Stimulated activated CD4-positive, alpha-beta T cell treated with anti-CD3 and anti-CD28 coated beads, Interleukin-1b, Interleukin-23, amount 100 ng/mL, for 4 hours (primary cell): ENCODE results near the gene PATJ.
"Not testable (repeated sequence)": the region's sequence is repeated elsewhere in the genome, so short reads cannot be mapped to it uniquely, and the experiment has no call there.

Source experiments
- DNase-seq, 2 donors: peaks; one replicate each; pipeline ENCODE4 v3.0.0-alpha.2; 2020; ENCODE audit warnings: low read depth in 2 of 2

Gene PATJ

DNA sequence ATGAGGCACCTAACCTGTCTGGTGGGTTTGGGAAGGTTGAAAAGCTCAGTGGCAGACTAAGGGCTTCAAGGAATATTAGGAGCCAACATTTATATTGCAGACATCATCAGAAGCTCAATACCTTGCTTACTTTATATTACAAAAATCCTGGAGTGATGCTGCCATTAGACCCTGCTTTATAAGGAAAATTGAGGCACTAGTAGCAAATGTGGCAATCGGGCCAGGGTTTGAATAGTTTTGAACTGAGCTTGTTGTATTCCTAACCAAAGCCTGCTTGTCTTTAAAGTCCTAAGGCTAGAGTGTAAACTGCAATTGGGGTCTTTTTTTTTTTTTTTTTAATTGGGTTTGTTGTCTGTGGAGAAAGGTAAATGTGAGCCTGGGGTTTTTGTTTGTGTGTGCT is 466.7 kb downstream of the PATJ start:
- no peak for DNase-seq

DNA sequence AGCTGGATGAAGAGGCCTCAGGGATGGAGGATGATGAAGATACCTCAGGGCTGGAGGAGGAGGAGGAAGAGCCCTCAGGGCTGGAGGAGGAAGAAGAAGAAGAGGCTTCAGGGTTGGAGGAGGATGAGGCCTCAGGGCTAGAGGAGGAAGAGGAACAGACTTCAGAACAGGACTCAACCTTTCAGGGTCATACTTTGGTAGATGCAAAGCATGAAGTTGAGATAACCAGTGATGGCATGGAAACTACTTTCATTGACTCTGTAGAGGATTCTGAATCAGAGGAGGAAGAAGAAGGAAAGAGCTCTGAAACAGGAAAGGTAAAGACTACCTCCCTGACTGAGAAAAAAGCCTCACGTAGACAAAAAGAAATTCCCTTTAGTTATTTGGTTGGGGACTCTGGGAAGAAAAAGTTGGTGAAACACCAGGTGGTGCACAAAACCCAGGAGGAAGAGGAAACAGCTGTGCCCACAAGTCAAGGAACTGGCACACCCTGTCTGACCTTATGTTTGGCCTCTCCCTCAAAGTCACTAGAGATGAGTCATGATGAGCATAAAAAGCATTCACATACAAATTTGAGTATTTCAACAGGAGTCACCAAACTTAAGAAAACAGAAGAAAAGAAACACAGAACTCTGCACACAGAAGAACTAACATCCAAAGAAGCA is 467.8 kb downstream of the PATJ start:
- DNase-seq: no peak

GRCh38 chr1:62210960-62211359 is 468.7 kb downstream of the PATJ start:
- no peak for DNase-seq

- no peak for DNase-seq
Measured at GRCh38 chr1:62212411-62212810, 470.1 kb downstream of the PATJ start.

GRCh38 chr1:62213075-62213914 is 471.0 kb downstream of the PATJ start:
- DNase-seq: no peak

GRCh38 chr1:62218604-62219003 is 476.3 kb downstream of the PATJ start:
- no peak for DNase-seq

DNA sequence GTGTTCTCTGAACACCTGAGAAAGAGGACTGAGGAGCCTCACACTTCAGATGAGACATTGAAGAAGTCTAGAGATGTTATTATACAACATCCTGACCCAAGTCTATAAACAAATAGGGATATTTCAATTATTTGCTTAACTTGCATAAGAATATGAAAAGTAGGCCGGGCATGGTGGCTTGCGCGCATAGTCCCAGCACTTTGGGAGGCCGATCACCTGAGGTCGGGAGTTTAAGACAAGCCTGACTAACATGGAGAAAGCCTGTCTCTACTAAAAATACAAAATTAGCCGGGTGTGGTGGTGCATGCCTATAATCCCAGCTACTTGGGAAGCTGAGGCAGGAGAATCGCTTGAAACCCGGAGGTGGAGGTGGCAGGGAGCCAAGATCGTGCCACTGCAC is 478.2 kb downstream of the PATJ start:
- not testable (repeated sequence) for DNase-seq

DNA sequence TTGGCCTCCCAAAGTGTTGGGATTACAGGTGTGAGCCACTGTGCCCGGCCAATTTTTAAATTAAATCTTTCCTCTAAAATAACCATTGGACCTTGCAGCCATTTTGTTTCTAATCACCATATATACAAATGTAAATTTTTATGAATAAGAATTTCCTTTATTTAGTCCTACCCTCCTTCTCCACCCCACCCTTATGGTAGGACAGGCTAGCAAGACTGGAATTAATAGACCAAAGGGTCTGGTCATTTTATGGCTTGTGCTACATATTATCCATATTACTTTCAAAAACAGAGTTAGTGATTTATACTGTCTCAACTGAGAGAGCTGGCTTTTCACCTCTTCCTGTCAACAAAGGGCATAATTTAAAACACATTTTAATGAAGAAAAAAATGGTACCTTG is 478.9 kb downstream of the PATJ start:
- DNase-seq: no peak

DNA sequence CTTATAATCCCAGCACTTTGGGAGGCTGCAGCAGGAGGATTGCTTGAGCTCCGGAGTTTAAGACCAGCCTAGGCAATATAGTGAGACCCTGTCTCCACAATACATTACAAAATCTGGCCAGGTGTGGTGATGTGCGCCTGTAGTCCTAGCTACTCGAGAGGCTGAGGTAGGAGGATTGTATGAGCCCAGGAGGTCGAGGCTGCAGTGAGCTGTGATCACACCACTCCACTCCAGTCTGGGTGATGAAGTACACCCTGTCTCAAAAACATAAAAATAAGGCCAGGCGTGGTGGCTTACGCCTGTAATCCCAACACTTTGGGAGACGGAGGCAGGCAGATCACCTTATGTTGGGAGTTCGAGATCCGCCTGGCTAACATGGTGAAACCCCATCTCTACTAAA is 480.0 kb downstream of the PATJ start:
- no peak for DNase-seq

DNA sequence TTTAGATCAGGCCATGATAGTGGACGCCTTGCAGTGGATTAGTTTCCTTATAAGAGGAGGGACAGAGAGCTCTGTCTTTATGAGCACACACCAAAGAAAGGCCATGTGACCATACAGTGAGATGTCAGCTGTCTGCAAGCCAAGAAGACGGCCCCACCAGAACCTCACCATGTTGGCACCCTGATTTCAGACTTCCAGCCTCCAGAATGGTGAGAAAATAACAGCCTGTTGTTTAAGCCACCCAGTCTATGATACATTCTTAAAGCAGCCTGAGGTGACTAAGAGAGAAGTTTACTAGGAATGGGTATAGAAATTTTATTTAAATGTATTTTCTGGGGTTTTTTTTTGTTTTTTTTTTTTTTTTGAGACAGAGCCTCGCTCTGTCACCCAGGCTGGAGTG is 481.9 kb downstream of the PATJ start:
- DNase-seq: no peak

GRCh38 chr1:62227496-62227895 is 485.2 kb downstream of the PATJ start:
- no peak for DNase-seq
